CD14-positive monocyte (primary cell): ENCODE results near the gene BET1L. TPM values are rescaled to one million over a fixed set of nuclear protein-coding genes. Genes with fewer than 3 reads are reported as not detected.

Source experiments
- DNase-seq, 3 donors: peaks; one replicate each; pipeline ENCODE4 v3.0.0-alpha.2; 2011 to 2022
- H2AFZ ChIP-seq: 2 replicates; pipeline ENCODE4 v1.6.0; 2012; ENCODE audit warnings: mild to moderate bottlenecking, low read depth, low read length, inconsistent platforms; ENCODE audit not compliant: insufficient read depth, poor library complexity, severe bottlenecking
- H3K27ac ChIP-seq, 2 donors: 1 replicate in 1 of 2; 2 replicates in 1 of 2; pipeline ENCODE4 v1.5.1; 2012 to 2013; ENCODE audit warnings: low read length in 2 of 2, control low read depth in 1 of 2, inconsistent platforms in 1 of 2, low read depth in 1 of 2, mild to moderate bottlenecking in 1 of 2
- H3K27me3 ChIP-seq, 2 donors: one replicate each; pipeline versions ENCODE4 v1.6.0 to v1.6.1; 2011 to 2013; ENCODE audit warnings: low read length in 2 of 2; ENCODE audit not compliant: control insufficient read depth in 2 of 2, insufficient read depth in 2 of 2
- H3K36me3 ChIP-seq, 2 donors: replicated peaks in 1 of 2; 1 replicate in 1 of 2; 2 replicates in 1 of 2; pipeline versions ENCODE4 v1.5.1 to v1.6.1; 2012 to 2013; ENCODE audit warnings: low read length in 2 of 2, control low read depth in 1 of 2, inconsistent platforms in 1 of 2, mild to moderate bottlenecking in 1 of 2; ENCODE audit not compliant: insufficient read depth in 2 of 2, control insufficient read depth in 1 of 2
- H3K4me1 ChIP-seq, 2 donors: 1 replicate in 1 of 2; 2 replicates in 1 of 2; pipeline versions ENCODE4 v1.5.1 to v1.6.1; 2012 to 2013; ENCODE audit warnings: low read length in 2 of 2, control low read depth in 1 of 2, inconsistent platforms in 1 of 2, mild to moderate bottlenecking in 1 of 2, moderate library complexity in 1 of 2; ENCODE audit not compliant: insufficient read depth in 2 of 2, control insufficient read depth in 1 of 2
- H3K4me2 ChIP-seq: replicated peaks from 2 replicates; pipeline ENCODE3; 2012; ENCODE audit warnings: low read length, moderate library complexity, mild to moderate bottlenecking; ENCODE audit not compliant: poor library complexity, severe bottlenecking; ENCODE audit errors: extremely low read depth
- H3K4me3 ChIP-seq, 3 experiments: fragments of 200-600 bp in 1 of 3; sonication (generic) in 1 of 3; replicated peaks in 1 of 3; 1 replicate in 2 of 3; 2 replicates in 1 of 3; pipeline ENCODE4 v1.5.1; 2011 to 2013; ENCODE audit warnings: low read length in 3 of 3, mild to moderate bottlenecking in 3 of 3, control low read depth in 2 of 3, low read depth in 2 of 3, inconsistent platforms in 1 of 3, moderate library complexity in 1 of 3
- H3K79me2 ChIP-seq: 2 replicates; pipeline ENCODE4 v1.6.0; 2012; ENCODE audit warnings: mild to moderate bottlenecking, control low read depth, inconsistent platforms, low read length, moderate library complexity; ENCODE audit not compliant: insufficient read depth
- H3K9ac ChIP-seq: 2 replicates; pipeline ENCODE4 v1.6.0; 2017; ENCODE audit warnings: low read length, mild to moderate bottlenecking; ENCODE audit not compliant: insufficient read depth, poor library complexity, severe bottlenecking
- H3K9me3 ChIP-seq, 2 donors: replicated peaks in 1 of 2; 1 replicate in 1 of 2; 2 replicates in 1 of 2; pipeline versions ENCODE4 v1.5.1 to v1.6.1; 2012 to 2013; ENCODE audit warnings: low read length in 2 of 2, control low read depth in 1 of 2; ENCODE audit not compliant: control insufficient read depth in 1 of 2, insufficient read depth in 1 of 2
- H4K20me1 ChIP-seq: 2 replicates; pipeline ENCODE4 v1.6.0; 2012; ENCODE audit warnings: mild to moderate bottlenecking, low read length, control low read depth, moderate library complexity; ENCODE audit not compliant: insufficient read depth
- H3K27ac Mint-ChIP-seq, 7 donors: one replicate each; pipeline ENCODE4 v1.8.0; 2020; ENCODE audit warnings: mild to moderate bottlenecking in 7 of 7, mixed read lengths in 7 of 7, moderate library complexity in 6 of 7, inconsistent platforms in 2 of 7
- H3K27me3 Mint-ChIP-seq, 3 donors: one replicate each; pipeline ENCODE4 v1.8.0; 2021 to 2022; ENCODE audit warnings: low read depth in 3 of 3, mild to moderate bottlenecking in 3 of 3, mixed read lengths in 3 of 3, moderate library complexity in 3 of 3, inconsistent platforms in 1 of 3
- H3K36me3 Mint-ChIP-seq, 2 donors: one replicate each; pipeline ENCODE4 v1.8.0; 2020; ENCODE audit warnings: mixed read lengths in 2 of 2, inconsistent platforms in 1 of 2, mild to moderate bottlenecking in 1 of 2
- H3K4me1 Mint-ChIP-seq: one replicate; pipeline ENCODE4 v1.8.0; 2020; ENCODE audit warnings: mild to moderate bottlenecking, mixed read lengths
- H3K4me3 Mint-ChIP-seq, 2 donors: one replicate each; pipeline ENCODE4 v1.8.0; 2020; ENCODE audit warnings: mild to moderate bottlenecking in 2 of 2, mixed read lengths in 2 of 2, moderate library complexity in 1 of 2
- H3K9me3 Mint-ChIP-seq, 7 donors: one replicate each; pipeline ENCODE4 v1.8.0; 2020 to 2022; ENCODE audit warnings: mixed read lengths in 7 of 7, mild to moderate bottlenecking in 6 of 7, moderate library complexity in 6 of 7, inconsistent platforms in 2 of 7
- CTCF ChIP-seq: fragments of 200-600 bp; IDR thresholded peaks from one replicate; pipeline ENCODE4 v1.8.0; 2022; ENCODE audit warnings: antibody characterized with exemption, mild to moderate bottlenecking
- WGBS: methylation state at CpG from one replicate; pipeline ENCODE4 v1.1.5; 2013; ENCODE audit warnings: missing lambda C conversion rate; ENCODE audit not compliant: insufficient coverage; 5-methylcytosine and 5-hydroxymethylcytosine counted together
- intact Hi-C, 2 donors: fragments of 100-400 bp; cut with micrococcal nuclease; formaldehyde crosslinking; loops; one replicate each; pipeline versions ENCODE4 v1.15.0 to v1.15.1; 2023
- polyA plus RNA-seq, 3 donors: library from polyadenylated mRNA; depleted of rRNA in 1 of 3; unstranded in 2 of 3; stranded (reverse) in 1 of 3; fragments of 300-500 nt in 2 of 3; fragments of >200 nt in 1 of 3; fragmentation: Illumina TruSeq in 2 of 3; gene quantifications; 1 replicate in 2 of 3; 2 replicates in 1 of 3; pipeline ENCODE4 v1.2.3, GENCODE V29; 2012 to 2021

The BET1L gene
- polyA plus RNA-seq, 3 donors = 9.5 to 37.3 (median 29.3) TPM

DNA sequence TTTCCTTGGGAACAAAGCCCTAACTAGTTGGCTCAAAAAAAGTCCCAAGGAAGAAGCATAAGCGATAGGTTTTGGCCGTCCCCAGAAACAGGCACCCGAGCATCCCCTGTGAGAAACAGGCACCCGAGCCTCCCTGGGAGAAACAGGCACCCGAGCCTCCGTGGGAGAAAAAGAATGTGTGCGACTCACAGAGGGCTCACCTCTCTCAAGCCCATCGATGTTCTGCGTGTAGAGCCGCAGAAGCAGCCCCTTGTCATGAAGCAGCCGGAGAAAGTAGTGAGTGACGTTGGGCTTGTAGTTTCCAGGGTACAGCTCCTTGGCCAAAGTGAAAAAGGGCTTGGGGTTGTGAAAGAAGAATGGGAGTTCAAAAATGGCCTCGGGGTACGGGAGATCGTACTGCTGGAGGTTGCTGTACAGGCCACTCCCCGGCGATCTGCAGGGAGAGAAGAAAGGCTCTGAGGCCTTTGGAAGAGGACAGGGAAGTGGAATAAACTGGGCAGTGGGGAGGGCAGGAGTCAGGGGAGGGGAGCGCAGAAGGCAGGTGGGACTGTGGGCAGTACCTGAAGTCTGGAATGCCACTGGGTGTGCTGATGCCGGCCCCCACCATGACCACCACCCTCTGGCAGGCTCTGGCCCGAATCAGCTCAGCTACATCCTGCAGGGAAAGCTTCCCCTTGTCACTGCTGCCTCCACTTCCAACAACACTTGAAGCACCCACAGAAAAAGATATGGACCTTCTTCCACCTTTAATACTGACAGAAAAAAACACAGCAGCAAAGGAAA is 25.8 kb upstream of the BET1L start:
- WGBS = 97% methylated on average over 19 of the region's 20 CpGs

GRCh38 chr11:230431-230830 is 23.2 kb upstream of the BET1L start:
- H3K4me3 Mint-ChIP-seq = no peak overlapping the region
- peaks cover 1 to 6% (median 2%) of the 10 kb centered on the region in 3 donors for H3K27me3 Mint-ChIP-seq
- Histone ChIP-seq H3K79me2 (no peaks in the 10 kb centered on the region), H2AFZ (no peak overlapping the region), H3K4me2 (no peak overlapping the region), H3K9me3 (no peaks in the 10 kb centered on the region), H3K4me3 (no peak overlapping the region), H3K27ac (no peak overlapping the region), H3K9ac (no peak overlapping the region), H3K27me3 (no peaks in the 10 kb centered on the region), H3K4me1 (peaks cover 4% of the 10 kb centered on the region in 2 donors), H4K20me1 (no peaks in the 10 kb centered on the region), H3K36me3 (no peaks in the 10 kb centered on the region)
- WGBS = 97% methylated on average over 10 of the region's 10 CpGs
- no peak overlapping the region for H3K27ac Mint-ChIP-seq
- no peak for TF ChIP-seq CTCF
- no peaks in the 10 kb centered on the region for H3K9me3 Mint-ChIP-seq
- peaks cover 17 to 18% of the 10 kb centered on the region in 2 donors for H3K36me3 Mint-ChIP-seq
- no peak for DNase-seq
- intact Hi-C loops = no loop called here
- H3K4me1 Mint-ChIP-seq = peaks cover 5% of the 10 kb centered on the region

More for the DNA sequence above, 25.8 kb upstream of the BET1L start:
- H2AFZ ChIP-seq = no peak overlapping the region
- H3K9me3 Mint-ChIP-seq = no peaks in the 10 kb centered on the region
- intact Hi-C loops = no loop called here
- DNase-seq = no peak
- no peaks in the 10 kb centered on the region for H4K20me1 ChIP-seq
- no peaks in the 10 kb centered on the region for H3K36me3 ChIP-seq
- peaks cover 15% of the 10 kb centered on the region for H3K4me1 Mint-ChIP-seq
- TF ChIP-seq CTCF = no peak
- H3K36me3 Mint-ChIP-seq = peaks cover 17% of the 10 kb centered on the region in 2 donors
- no peak overlapping the region for H3K27ac Mint-ChIP-seq
- H3K4me3 Mint-ChIP-seq = no peak overlapping the region
- H3K79me2 ChIP-seq = peaks cover 13% of the 10 kb centered on the region
- H3K4me2 ChIP-seq = no peak overlapping the region
- H3K9ac ChIP-seq = no peak overlapping the region
- H3K27me3 ChIP-seq = no peaks in the 10 kb centered on the region
- peaks cover 0 to 6% (median 1%) of the 10 kb centered on the region in 3 donors for H3K27me3 Mint-ChIP-seq
- no peak overlapping the region for H3K4me3 ChIP-seq
- peaks cover 17 to 19% of the 10 kb centered on the region in 2 donors for H3K4me1 ChIP-seq
- H3K27ac ChIP-seq = no peak overlapping the region
- no peaks in the 10 kb centered on the region for H3K9me3 ChIP-seq
